ENCODE data around the gene LGI4. TPM values are rescaled to one million over a fixed set of nuclear protein-coding genes. Genes with fewer than 3 reads are reported as not detected.

The LGI4 gene
- total RNA-seq, 1 donor from 2014 or later: 32.9 TPM

- Histone ChIP-seq H3K36me3 (no peaks in the 10 kb centered on the region), H3K27ac (no peak overlapping the region), H3K27me3 (no peaks in the 10 kb centered on the region), H3K4me3 (no peak overlapping the region), H3K9me3 (no peaks in the 10 kb centered on the region), H3K4me1 (no peaks in the 10 kb centered on the region)
- no peak for TF ChIP-seq CTCF (IDR thresholded peaks at IDR 0.05)
- TF ChIP-seq POLR2AphosphoS5 (IDR thresholded peaks at IDR 0.05; ENCODE audit: insufficient read depth in 1 of 2, low read depth in 1 of 2): no peak
- no peak for TF ChIP-seq POLR2A (IDR thresholded peaks at IDR 0.05)
- DNase-seq (ENCODE audit: extremely low spot score in 2 of 2): no peak
- intact Hi-C loops (cut with DNase I): no loop called here
These were observed 54.2 kb downstream of the LGI4 start for GRCh38 chr19:35080613-35081170.

DNA sequence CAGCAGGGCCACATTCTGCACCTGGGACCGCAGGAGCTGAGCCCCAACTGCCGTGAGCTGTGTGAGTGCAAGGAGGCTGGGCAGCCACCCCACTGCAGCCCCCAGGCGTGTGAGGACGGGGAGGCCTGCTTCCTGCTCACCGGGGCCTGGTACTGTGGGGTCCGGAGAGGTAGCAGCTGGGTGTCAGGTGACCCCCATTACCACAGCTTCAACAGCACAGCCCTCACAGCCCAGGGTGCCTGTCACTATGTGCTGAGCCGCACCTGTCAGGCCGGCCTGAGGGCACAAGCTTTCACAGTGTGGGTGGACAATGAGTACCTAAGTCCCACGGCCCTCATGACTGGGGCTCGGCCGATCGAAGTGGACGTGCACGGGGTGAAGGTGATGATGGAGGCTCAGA, 55.0 kb downstream of the LGI4 start:
- no peak overlapping the region for H3K27ac ChIP-seq
- no peaks in the 10 kb centered on the region for H3K9me3 ChIP-seq
- H3K36me3 ChIP-seq: no peaks in the 10 kb centered on the region
- H3K4me1 ChIP-seq: no peaks in the 10 kb centered on the region
- intact Hi-C loops (cut with DNase I): loop anchor here (5.0 kb wide), 1 partner anchor 62 kb away; the partner anchor contains the start of gene FXYD7
- no peak for DNase-seq (ENCODE audit: extremely low spot score in 2 of 2)
- TF ChIP-seq POLR2AphosphoS5 (IDR thresholded peaks at IDR 0.05; ENCODE audit: insufficient read depth in 1 of 2, low read depth in 1 of 2) (no peak), CTCF (IDR thresholded peaks at IDR 0.05) (no peak), POLR2A (IDR thresholded peaks at IDR 0.05) (no peak)
- H3K27me3 ChIP-seq: no peaks in the 10 kb centered on the region
- no peak overlapping the region for H3K4me3 ChIP-seq

GRCh38 chr19:35077411-35078223, 57.2 kb downstream of the LGI4 start:
- H3K36me3 ChIP-seq: no peaks in the 10 kb centered on the region
- no peak overlapping the region for H3K27ac ChIP-seq
- no peak for DNase-seq (ENCODE audit: extremely low spot score in 2 of 2)
- H3K4me1 ChIP-seq: no peaks in the 10 kb centered on the region
- TF ChIP-seq POLR2AphosphoS5 (IDR thresholded peaks at IDR 0.05; ENCODE audit: insufficient read depth in 1 of 2, low read depth in 1 of 2) (no peak), POLR2A (IDR thresholded peaks at IDR 0.05) (no peak), CTCF (IDR thresholded peaks at IDR 0.05) (no peak)
- no peaks in the 10 kb centered on the region for H3K9me3 ChIP-seq
- no peaks in the 10 kb centered on the region for H3K27me3 ChIP-seq
- H3K4me3 ChIP-seq: no peak overlapping the region
- intact Hi-C loops (cut with DNase I): loop anchor here (5.0 kb wide), 1 partner anchor 65 kb away; the partner anchor contains the start of gene FXYD7

DNA sequence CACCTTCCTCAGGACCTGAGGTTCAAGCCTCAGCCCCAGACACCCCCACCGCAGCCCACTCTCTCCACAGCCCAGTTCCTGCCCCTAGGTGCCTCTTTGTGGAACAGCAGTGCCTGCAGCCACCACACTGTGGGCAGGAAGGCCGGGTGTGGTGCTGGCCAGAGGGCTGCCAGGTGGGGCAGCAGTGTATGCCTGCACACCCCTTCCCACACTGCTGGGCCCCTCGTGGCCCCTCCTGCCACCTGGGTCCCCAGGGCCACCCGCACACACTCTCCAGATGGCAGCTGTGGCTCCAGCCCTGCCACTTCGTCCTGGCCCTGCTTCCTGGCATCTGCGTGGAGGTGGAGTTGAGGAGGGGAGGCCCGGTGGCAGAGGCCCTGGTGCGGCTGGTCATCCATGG, 58.2 kb downstream of the LGI4 start:
- intact Hi-C loops (cut with DNase I): loop anchor here (5.0 kb wide), 1 partner anchor 66 kb away; the partner anchor contains the start of gene FXYD7
- Histone ChIP-seq H3K27ac (no peak overlapping the region), H3K9me3 (no peaks in the 10 kb centered on the region), H3K27me3 (no peaks in the 10 kb centered on the region), H3K4me3 (no peak overlapping the region), H3K4me1 (no peaks in the 10 kb centered on the region), H3K36me3 (no peaks in the 10 kb centered on the region)
- no peak for DNase-seq (ENCODE audit: extremely low spot score in 2 of 2)
- TF ChIP-seq POLR2AphosphoS5 (IDR thresholded peaks at IDR 0.05; ENCODE audit: insufficient read depth in 1 of 2, low read depth in 1 of 2): no peak
- TF ChIP-seq CTCF (IDR thresholded peaks at IDR 0.05): no peak
- no peak for TF ChIP-seq POLR2A (IDR thresholded peaks at IDR 0.05)

DNA sequence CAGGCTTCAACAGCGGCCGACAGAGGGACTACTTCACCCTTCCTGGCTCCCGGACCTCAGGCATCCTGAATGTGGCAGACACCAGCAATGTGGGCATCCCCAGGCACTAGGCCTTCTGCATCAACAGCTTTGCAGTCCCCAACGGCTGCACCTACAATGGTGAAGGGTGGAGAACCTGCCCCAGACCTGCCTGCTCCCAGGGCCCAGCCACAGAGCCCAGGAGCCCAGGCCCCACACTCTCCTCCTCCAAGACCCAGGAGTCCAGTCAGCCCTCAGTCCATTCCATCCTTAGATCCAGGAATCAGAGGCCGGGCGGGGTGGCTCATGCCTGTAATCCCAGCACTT, 58.9 kb downstream of the LGI4 start:
- intact Hi-C loops (cut with DNase I): loop anchor here (5.0 kb wide), 1 partner anchor 66 kb away; the partner anchor contains the start of gene FXYD7

More for the DNA sequence above, 58.9 kb downstream of the LGI4 start:
- no peak overlapping the region for H3K27ac ChIP-seq
- DNase-seq (ENCODE audit: extremely low spot score in 2 of 2): no peak
- TF ChIP-seq POLR2A (IDR thresholded peaks at IDR 0.05) (no peak), CTCF (IDR thresholded peaks at IDR 0.05) (no peak), POLR2AphosphoS5 (IDR thresholded peaks at IDR 0.05; ENCODE audit: insufficient read depth in 1 of 2, low read depth in 1 of 2) (no peak)
- no peaks in the 10 kb centered on the region for H3K9me3 ChIP-seq
- no peak overlapping the region for H3K4me3 ChIP-seq
- no peaks in the 10 kb centered on the region for H3K4me1 ChIP-seq
- no peaks in the 10 kb centered on the region for H3K27me3 ChIP-seq
- no peaks in the 10 kb centered on the region for H3K36me3 ChIP-seq

Data from vagina (tissue), 2 donors.